OCI-LY3 (cell line): ENCODE data around the gene MMRN2.

Source experiments
- H2AFZ ChIP-seq: fragments of 200-600, 300-600 bp; shearing (Covaris generic); 2 replicates; pipeline ENCODE4 v1.6.0; 2014; ENCODE audit warnings: antibody characterized with exemption, low read depth, low read length
- H3K27ac ChIP-seq: fragments of 200-600, 300-600 bp; sonication (generic); 2 replicates; pipeline ENCODE4 v1.5.1; 2014; ENCODE audit warnings: mild to moderate bottlenecking, low read length, moderate library complexity, mixed read lengths
- H3K27me3 ChIP-seq: fragments of 200-600, 300-600 bp; sonication (generic); 2 replicates; pipeline ENCODE4 v1.6.1; 2014; ENCODE audit warnings: low read depth, low read length, mixed read lengths
- H3K36me3 ChIP-seq: fragments of 200-600, 300-600 bp; sonication (generic); replicated peaks from 2 replicates; pipeline ENCODE3; 2014; ENCODE audit warnings: low read depth, low read length, mixed read lengths
- H3K4me1 ChIP-seq: fragments of 300-600, 200-600 bp; sonication (generic); 2 replicates; pipeline ENCODE4 v1.6.1; 2014; ENCODE audit warnings: low read length, mixed read lengths
- H3K4me2 ChIP-seq: fragments of 200-600, 300-600 bp; sonication (generic); 2 replicates; pipeline ENCODE4 v1.6.1; 2014; ENCODE audit warnings: low read length, mixed read lengths
- H3K4me3 ChIP-seq: fragments of 300-600, 200-600 bp; sonication (generic); 2 replicates; pipeline ENCODE4 v1.5.1; 2014; ENCODE audit warnings: antibody characterized with exemption, mild to moderate bottlenecking, low read length, moderate library complexity
- H3K79me2 ChIP-seq: fragments of 300-600, 200-600 bp; shearing (Covaris generic); 2 replicates; pipeline ENCODE4 v1.6.1; 2014; ENCODE audit warnings: mild to moderate bottlenecking, low read length, mixed read lengths
- H3K9ac ChIP-seq: fragments of 300-600, 200-600 bp; shearing (Covaris generic); 2 replicates; pipeline ENCODE4 v1.6.0; 2014; ENCODE audit warnings: mild to moderate bottlenecking, low read length, moderate library complexity
- H3K9me3 ChIP-seq: fragments of 200-600, 300-600 bp; shearing (Covaris generic); 2 replicates; pipeline ENCODE4 v1.6.1; 2014; ENCODE audit warnings: low read length, mixed read lengths; ENCODE audit not compliant: insufficient read depth
- H4K20me1 ChIP-seq: fragments of 200-600, 300-600 bp; sonication (generic); 2 replicates; pipeline ENCODE4 v1.6.1; 2016; ENCODE audit warnings: low read length, mixed read lengths; ENCODE audit not compliant: insufficient read depth
- EZH2phosphoT487 ChIP-seq: fragments of 200-600 bp; shearing (Covaris generic); IDR thresholded peaks from 2 replicates; pipeline ENCODE4 v1.6.1; 2018; ENCODE audit warnings: antibody characterized with exemption, mixed run types, low read depth
- TF ChIP-seq, protein P1 (sequence below): fragments of 200-600, 300-600 bp; sonication (generic); IDR thresholded peaks from 2 replicates; pipeline ENCODE4 v1.5.1; 2014; ENCODE audit warnings: antibody characterized with exemption, low read length, low read depth

The MMRN2 gene

DNA sequence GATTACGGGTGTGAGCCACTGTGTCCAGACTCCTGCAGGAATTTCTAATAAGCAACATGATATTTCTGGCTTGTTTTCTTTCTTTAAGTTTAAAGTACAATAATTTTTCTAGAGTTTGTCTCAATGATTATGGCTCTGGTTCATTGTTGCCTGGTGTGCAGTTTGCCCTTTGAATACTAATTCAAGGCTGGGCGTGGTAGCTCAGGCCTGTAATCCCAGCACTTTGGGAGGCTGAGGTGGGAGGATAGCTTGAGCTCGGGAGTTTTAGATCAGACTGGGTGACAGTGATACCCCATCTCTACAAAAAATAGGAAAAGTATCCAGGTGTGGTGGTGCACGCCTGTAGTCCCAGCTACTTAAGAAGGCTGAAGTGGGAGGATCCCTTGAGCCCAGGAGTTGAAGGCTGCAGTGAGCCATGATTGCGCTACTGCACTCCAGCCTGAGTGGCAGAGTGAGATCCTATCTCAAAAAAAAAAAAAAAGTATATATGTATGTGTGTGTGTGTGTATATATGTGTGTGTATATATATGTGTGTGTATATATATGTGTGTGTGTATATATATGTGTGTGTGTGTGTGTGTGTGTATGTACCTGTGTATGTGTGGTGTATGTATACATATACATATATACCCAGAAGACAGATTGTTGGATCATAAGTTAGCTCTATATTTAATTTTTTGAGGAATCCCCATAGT is 19.1 kb upstream of the MMRN2 start:
- H3K36me3 ChIP-seq, result no peaks in the 10 kb centered on the region
- H3K9ac ChIP-seq, result no peak overlapping the region
- 0 out of 2 replicates have a peak, but pooled peaks cover 2% of the 10 kb centered on the region for H3K79me2 ChIP-seq
- no peak overlapping the region for H2AFZ ChIP-seq
- no peaks in the 10 kb centered on the region for H3K9me3 ChIP-seq
- no peak for TF ChIP-seq EZH2phosphoT487
- no peak overlapping the region for H3K27ac ChIP-seq
- H3K27me3 ChIP-seq, result no peaks in the 10 kb centered on the region
- H3K4me2 ChIP-seq, result no peak overlapping the region
- H3K4me1 ChIP-seq, result peaks cover 7% of the 10 kb centered on the region
- no peaks in the 10 kb centered on the region for H4K20me1 ChIP-seq
- no peak overlapping the region for H3K4me3 ChIP-seq

DNA sequence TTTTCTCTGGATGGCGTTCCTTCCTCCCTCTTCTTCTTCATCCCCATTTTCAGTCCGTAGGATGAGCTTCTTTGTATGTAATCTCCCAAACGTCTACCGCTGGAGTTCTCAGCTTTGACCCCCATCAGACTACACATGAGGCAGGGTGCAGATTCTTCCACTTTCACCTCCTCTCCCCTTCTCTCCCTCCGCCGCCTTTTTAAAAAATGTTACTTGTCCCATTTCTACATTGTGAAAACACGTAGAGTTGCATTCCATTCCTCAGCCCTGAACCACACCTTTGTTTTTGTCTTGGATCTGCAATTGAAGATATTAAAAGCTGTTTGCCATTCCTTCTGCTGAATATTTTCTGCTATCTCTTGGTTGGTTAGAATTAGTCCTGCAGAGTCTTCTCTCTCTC is 17.1 kb upstream of the MMRN2 start:
- no peak overlapping the region for H3K27ac ChIP-seq
- no peak overlapping the region for H3K4me2 ChIP-seq
- H3K9me3 ChIP-seq, result no peaks in the 10 kb centered on the region
- no peaks in the 10 kb centered on the region for H3K27me3 ChIP-seq
- TF ChIP-seq EZH2phosphoT487, result no peak
- TF ChIP-seq, protein P1, sequence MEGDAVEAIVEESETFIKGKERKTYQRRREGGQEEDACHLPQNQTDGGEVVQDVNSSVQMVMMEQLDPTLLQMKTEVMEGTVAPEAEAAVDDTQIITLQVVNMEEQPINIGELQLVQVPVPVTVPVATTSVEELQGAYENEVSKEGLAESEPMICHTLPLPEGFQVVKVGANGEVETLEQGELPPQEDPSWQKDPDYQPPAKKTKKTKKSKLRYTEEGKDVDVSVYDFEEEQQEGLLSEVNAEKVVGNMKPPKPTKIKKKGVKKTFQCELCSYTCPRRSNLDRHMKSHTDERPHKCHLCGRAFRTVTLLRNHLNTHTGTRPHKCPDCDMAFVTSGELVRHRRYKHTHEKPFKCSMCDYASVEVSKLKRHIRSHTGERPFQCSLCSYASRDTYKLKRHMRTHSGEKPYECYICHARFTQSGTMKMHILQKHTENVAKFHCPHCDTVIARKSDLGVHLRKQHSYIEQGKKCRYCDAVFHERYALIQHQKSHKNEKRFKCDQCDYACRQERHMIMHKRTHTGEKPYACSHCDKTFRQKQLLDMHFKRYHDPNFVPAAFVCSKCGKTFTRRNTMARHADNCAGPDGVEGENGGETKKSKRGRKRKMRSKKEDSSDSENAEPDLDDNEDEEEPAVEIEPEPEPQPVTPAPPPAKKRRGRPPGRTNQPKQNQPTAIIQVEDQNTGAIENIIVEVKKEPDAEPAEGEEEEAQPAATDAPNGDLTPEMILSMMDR, result no peak
- peaks cover 15% of the 10 kb centered on the region for H3K4me1 ChIP-seq
- H3K4me3 ChIP-seq, result no peak overlapping the region
- no peak overlapping the region for H3K9ac ChIP-seq
- H4K20me1 ChIP-seq, result no peaks in the 10 kb centered on the region
- peaks cover 17% of the 10 kb centered on the region for H3K79me2 ChIP-seq
- no peak overlapping the region for H2AFZ ChIP-seq
- peaks cover 6% of the 10 kb centered on the region for H3K36me3 ChIP-seq

DNA sequence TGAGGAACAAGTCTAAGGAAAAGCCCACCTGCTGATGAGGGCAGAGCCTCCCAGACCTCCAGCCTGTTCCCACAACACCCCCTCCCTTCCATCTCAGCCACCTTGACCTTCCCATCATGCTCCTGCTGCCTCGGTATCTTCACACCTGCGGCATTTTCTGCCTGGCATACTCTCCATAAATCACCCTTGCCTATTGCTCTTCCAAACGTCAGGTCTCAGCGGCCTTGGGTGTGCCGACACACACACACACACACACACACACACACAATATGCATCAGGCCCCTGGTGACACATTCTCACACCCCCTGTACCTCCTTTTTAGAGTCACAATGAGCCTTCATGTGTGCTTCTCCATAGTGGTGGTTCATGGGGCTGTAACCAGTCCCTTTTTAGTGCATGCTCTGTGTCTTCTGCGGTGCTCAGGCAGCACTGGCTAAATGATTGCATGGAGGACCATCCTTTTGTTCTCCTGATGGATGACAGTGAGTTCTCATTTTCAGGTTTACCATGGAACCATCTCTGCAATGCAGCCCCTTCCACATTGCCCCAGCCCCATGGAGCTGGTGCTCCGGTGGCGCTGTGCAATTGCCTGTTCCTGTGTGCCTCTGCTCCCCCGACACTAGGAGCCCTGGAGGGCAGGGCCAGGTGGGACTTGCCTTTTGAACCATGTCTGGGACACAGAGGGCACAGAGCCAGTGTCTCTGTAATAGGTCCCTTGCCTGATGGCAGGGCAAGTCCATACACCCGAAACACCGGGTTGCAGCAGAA is 15.4 kb upstream of the MMRN2 start:
- no peak overlapping the region for H3K27ac ChIP-seq
- no peak overlapping the region for H3K9ac ChIP-seq
- no peak overlapping the region for H3K4me3 ChIP-seq
- TF ChIP-seq EZH2phosphoT487, result no peak
- TF ChIP-seq, protein P1, result no peak
- H3K9me3 ChIP-seq, result no peaks in the 10 kb centered on the region
- H3K79me2 ChIP-seq, result peaks cover 34% of the 10 kb centered on the region
- H2AFZ ChIP-seq, result no peak overlapping the region
- peaks cover 29% of the 10 kb centered on the region for H3K4me1 ChIP-seq
- peaks cover 14% of the 10 kb centered on the region for H3K36me3 ChIP-seq
- H4K20me1 ChIP-seq, result no peaks in the 10 kb centered on the region
- H3K27me3 ChIP-seq, result no peaks in the 10 kb centered on the region
- H3K4me2 ChIP-seq, result no peak overlapping the region

DNA sequence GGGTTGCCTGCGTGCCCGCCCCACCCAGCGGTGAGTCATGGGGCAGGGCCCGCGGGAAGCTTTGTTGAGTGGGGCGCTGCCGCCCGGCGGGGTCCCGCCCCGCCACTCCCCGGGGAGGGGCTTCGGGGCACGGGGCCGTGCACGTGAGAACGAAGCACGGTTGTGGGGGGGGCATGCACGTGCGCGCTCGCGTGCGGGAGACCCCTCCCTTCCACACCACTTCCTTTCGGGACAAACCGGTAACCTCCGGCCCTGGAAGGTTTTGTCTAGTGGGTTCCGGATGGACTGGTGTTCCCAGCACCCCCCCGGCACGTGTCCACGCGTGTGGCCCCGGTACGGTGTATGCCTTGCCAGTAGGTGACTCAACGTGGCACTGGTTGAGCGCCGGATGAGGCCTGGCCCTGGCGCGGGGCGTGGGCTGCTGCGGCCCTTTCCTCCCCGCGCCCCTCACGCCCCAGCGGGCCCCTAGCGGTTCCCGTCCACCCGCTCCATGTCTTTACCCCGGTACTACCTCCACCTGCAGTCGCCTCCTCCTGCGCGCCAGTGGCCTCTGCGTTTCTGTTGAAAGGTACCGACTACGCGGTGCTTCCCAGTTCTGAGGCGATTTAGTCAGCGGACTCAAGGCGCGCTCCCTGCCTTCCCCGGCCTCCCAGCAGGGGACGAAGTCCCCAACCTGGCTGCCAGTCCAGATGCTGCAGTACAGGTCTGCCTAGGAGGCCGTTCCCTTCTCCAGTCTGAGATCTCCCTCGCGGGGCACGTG is 14.0 kb upstream of the MMRN2 start:
- H3K79me2 ChIP-seq, result peaks cover 47% of the 10 kb centered on the region
- peaks cover 16% of the 10 kb centered on the region for H3K36me3 ChIP-seq
- H3K27ac ChIP-seq, result peak overlapping the region; percentile 100
- H4K20me1 ChIP-seq, result no peaks in the 10 kb centered on the region
- H3K4me2 ChIP-seq, result peak overlapping the region; percentile 85
- TF ChIP-seq, protein P1, result 0 out of 2 replicates have a peak, but pooled peaks have one; percentile 4
- TF ChIP-seq EZH2phosphoT487, result no peak
- H3K9me3 ChIP-seq, result no peaks in the 10 kb centered on the region
- peak overlapping the region; percentile 17; the same call in 1 of the 2 replicates for H2AFZ ChIP-seq
- H3K27me3 ChIP-seq, result no peaks in the 10 kb centered on the region
- H3K9ac ChIP-seq, result peak overlapping the region; percentile 100
- peak overlapping the region; percentile 98 for H3K4me3 ChIP-seq
- peaks cover 43% of the 10 kb centered on the region for H3K4me1 ChIP-seq
